GM13977 (cell line): ENCODE measurements around the gene AKAP1.
A peak's percentile ranks its signal among the peaks of the same experiment; 100 is the strongest.

Experiments
- DNase-seq: peaks from one replicate; pipeline ENCODE4 v3.0.0; 2012; ENCODE audit warnings: low spot score
- CTCF ChIP-seq: IDR thresholded peaks from 2 replicates; pipeline ENCODE4 v1.5.1; 2012; ENCODE audit warnings: mild to moderate bottlenecking, control low read depth; ENCODE audit not compliant: insufficient read depth; ENCODE audit errors: extremely low read depth, missing control alignments
- in situ Hi-C: fragments of 300-500 bp; cut with MboI; formaldehyde crosslinking; loops from one replicate; pipeline ENCODE4 v1.12.0; 2022; ENCODE audit warnings: low sequenced_read_pairs, low pct_unique_long_range_greater_than_20kb, mixed read lengths, inconsistent platforms; ENCODE audit not compliant: unreplicated experiment

AKAP1 gene

DNA sequence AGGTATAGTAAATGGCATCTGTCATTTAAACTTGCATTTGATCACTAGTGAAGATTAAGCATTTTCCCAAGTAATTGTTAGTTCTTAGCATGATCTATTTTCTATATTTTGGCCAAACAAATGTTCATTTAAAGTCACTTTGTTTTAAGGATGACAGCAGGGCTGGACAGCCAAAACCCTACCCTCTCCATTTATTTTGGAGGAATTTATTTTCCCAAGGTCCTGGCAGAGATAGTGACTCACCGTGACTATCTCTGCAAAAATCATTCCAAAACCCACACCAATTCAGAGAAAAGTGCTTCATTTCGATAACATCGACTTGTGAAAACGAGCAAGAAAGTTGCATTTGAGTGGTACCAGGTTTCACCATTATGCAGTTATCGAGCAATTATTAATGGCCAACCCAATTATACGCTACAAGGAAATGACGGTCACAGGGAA, 665 bp upstream of the AKAP1 start:
- no peak for DNase-seq
- TF ChIP-seq CTCF = no peak
- in situ Hi-C loops = no loop called here

- in situ Hi-C loops = no loop called here
- DNase-seq = peak; percentile 78
- TF ChIP-seq CTCF = peak; percentile 50
These were observed 512 bp downstream of the AKAP1 start for GRCh38 chr17:57085448-57086068.

DNA sequence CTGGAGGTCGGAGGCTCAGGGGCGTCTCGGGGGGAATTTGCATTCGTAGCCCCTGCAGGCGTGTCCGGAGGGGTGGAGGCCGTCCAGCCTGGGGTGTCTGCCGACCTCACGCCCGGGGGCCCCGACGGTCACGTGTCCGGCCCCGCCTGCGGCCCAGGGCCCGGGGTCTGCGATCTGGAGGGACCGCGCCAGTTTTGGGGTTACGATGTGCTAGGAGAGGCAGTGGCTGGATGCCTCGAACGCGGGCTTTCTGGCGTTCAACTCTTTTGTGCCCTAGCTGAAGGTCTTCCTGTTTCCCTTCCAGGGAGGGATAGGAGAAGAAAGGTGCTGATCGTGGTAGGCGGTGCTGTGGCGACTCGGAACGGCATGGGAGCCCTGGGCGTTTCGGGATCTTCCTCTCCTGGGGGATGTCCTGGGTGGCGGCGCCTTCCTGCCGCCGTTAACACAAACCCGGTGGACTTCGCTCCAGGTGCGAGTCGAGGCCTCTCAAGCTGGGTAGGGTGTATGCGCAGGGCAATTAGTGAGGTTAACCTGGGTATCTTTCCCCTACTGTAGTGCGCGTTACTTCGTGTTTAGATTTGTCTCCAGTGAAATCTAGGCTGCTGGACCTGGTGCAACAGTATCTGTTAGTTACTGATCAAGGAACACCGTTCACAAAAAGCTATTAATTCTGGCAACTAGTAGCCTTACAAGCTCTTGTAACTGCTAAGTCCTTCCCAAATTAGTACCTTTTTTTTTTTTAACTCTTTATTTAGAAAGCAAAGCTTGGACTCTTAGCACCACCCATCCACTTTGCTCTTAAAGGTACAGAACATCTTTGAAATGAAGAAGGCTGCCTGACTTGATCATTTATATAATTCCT, 1.3 kb downstream of the AKAP1 start:
- TF ChIP-seq CTCF = no peak
- peak; percentile 35 for DNase-seq
- in situ Hi-C loops = no loop called here

GRCh38 chr17:57088298-57088697, 3.3 kb downstream of the AKAP1 start:
- TF ChIP-seq CTCF = no peak
- in situ Hi-C loops = no loop called here

GRCh38 chr17:57089391-57089790, 4.3 kb downstream of the AKAP1 start:
- no peak for TF ChIP-seq CTCF
- no peak for DNase-seq
- in situ Hi-C loops = no loop called here

More at GRCh38 chr17:57088298-57088697, 3.3 kb downstream of the AKAP1 start:
- DNase-seq = no peak

DNA sequence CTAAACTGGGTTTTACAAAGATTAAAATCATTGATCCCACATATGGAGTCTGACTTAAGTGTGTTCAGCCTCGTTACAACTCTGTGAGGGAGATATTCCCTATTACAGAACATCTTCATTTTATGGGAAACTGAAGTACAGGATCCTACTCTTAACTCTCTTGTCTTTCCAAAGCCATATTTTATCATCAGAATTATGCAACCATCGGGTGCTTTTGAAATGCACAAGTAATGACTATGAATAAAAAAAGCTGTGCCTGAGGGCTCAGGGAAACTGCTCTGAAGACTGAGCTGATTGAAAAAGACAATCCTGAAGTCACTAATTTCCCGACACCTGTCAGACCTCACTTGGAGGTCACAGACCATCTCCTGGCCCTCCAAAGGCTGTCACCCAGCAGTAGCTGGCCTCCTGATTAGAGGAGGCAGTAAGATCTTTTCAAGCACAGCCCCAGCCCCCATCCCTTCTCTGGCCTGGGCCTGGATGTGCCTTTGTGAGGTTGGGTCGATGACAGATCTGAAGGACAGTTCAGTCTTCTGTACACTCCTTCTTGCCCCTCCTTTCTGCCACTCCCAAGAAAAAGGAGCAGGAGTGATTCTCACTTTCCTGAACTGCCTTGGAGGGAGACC, 5.6 kb downstream of the AKAP1 start:
- no peak for DNase-seq
- in situ Hi-C loops = no loop called here
- TF ChIP-seq CTCF = no peak
